ENCODE results near the gene RELCH.
"Not testable (repeated sequence)": the region's sequence is repeated elsewhere in the genome, so short reads cannot be mapped to it uniquely, and the experiment has no call there.

The RELCH gene

GRCh38 chr18:62186774-62187542 lies at the start of gene RELCH, which contains the start of gene PIGN:
TSS of gene RELCH (plus strand) at chr18:62187255. CDS start at chr18:62187506, 251 bp downstream.
TSS of gene PIGN (minus strand) at chr18:62187056. CDS start at chr18:62161353, 25,703 bp downstream.
- peak; percentile 90 for DNase-seq

- no peak for DNase-seq
These were observed 48.4 kb upstream of the RELCH start for GRCh38 chr18:62138461-62139235.

DNA sequence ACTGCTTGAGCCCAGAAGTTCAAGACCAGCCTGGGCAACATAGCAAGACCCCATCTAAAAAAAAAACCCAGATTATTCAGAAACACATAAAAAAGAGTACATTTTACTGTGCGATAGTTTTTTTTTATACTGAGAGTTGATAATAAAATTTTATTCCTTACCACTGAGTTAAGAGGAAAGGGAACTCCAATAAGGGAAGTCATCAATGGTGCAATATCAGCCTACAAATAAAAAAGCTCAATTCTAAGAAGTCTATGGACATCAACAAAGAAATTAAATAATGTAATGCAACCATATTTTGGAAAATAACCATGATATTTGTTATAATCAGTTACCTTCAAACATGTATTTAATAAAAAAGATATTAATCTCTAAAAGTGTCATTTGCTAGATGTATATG lies 46.8 kb upstream of the RELCH start:
- DNase-seq = no peak

DNA sequence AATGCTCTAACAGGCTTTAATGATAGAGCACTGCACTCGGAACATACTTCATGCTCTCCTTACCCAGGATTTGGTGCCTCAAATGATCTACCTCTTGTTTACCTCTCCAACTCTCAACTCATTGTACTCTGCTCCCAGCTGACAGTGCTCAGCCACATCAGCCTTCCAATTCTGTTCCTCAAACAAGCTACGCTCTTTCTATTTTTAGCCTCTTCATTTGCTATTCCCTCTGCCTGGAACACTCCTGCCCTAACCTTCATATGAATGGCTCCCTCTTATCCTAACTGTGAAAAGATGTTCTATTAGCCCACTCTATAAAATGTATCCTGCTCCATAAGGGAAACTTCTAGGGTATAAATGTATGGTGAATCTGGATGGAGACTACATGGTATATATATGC lies 42.7 kb upstream of the RELCH start:
- no peak for DNase-seq

DNA sequence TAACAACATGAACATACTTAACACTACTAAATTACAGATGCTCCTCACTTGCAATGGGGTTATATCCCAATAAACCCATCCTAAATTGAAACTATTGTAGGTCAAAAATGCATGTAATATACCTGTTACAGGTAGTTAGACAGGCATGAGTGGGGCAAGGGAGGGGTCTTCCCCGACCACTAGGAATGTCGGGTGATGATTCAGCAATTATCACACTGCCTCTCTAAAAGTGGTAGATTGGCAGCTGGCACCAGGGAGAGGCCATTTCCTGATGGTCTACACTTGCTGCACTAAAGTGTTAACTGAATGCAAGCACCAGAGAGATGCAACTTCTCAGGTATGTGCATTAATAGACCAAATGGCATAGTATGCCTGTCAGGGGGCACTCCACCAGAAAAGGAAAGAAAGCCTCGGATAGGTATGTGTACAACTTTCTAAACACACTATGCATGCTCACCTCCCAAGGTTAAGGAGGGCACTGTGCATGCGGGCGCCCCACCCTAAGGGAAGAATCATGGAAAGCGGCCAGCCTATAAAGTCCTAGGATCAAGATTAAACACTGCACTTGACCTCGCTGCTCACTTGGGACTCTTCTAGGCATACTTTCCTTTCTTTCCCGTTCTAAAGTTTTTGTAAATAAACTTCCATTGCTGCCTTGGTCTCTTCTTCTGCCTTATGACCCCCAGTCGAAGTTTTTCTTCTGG lies 35.8 kb upstream of the RELCH start:
- no peak for DNase-seq

DNA sequence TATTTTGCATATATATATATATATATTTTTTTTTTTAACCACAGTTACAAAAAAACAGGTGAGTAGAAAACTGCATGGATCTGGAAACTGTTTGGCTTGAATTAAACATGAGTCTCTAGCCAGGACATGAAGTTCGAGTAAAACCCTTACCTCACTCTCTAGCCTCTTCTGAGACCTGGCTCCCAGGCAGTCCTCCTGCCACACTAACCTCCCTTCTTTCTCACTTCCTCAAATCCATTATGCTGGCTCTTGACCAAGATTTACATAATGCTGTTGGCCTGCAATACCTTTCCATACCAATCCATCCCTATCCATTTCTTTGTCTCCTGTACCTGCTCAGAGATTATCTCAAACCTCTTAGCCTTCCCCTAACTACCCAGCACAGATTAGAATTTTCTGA lies 34.2 kb upstream of the RELCH start:
- DNase-seq = no peak

DNA sequence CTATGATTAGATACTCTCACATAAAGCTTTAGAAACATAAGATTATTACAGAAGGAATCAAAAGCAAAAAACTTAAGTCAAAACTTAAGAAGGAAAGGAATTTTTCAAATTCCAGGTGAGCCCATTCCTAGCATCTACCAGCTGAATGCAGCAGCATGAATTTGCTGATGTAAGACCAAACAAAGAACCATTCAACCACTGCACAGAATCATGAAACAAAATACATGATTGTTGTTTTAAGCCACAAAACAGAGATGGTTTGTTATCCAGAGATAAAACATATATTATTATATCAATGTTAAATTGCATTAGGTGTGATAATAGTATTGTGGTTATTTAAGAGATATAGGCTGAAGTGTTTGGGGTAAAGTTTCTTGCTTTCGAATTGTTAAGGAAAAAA lies 29.2 kb upstream of the RELCH start:
- no peak for DNase-seq

DNA sequence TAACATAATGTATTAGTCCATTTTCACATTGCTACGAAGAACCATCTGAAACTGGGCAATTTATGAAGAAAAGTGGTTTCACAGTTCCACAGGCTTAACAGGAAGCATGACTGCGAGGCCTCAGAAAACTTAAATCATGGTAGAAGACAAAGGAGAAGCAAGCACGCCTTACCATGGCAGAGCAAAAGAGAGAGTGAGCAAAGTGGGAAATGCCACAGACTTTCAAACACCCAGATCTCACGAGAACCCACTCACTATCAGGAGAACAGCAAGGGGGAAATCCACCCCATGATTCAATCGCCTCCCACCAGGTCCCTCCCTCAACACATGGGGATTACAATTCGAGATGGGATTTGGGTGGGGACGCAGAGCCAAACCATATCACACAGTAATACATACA lies 22.7 kb upstream of the RELCH start:
- DNase-seq = no peak

DNA sequence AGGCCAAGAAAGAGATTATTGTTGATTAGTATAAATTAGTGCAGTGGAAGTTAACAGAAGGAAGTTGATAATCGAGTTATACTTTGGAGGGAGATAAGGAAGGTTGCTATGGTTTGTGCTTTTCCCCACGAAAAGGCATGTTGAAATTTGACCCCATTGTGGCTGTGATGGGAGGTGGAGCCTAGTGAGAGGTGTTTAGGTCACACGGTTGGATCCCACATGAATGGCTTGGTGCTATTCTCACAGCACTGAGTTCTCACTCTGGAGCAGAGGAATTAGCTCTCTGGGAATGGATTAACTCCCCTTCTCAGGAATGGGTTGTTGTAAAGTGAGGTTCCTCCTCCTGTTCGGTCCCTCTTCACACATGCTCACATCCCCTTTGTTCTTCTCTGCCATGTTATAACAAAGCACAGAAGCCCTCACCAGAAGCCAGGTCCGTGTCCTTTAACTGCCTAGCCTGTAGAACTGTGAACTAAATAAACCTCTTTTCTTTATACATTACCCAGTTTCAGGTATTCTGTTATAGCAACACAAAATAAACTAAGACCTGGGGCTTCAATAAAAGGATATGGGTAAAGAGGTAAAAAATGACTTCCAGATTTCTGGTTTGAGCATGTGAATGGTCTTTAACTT lies 22.1 kb upstream of the RELCH start:
- no peak for DNase-seq

- no peak for DNase-seq
These were observed 21.5 kb upstream of the RELCH start for GRCh38 chr18:62165583-62165982.

GRCh38 chr18:62166524-62166923 lies 20.5 kb upstream of the RELCH start:
- DNase-seq = not testable (repeated sequence)

DNA sequence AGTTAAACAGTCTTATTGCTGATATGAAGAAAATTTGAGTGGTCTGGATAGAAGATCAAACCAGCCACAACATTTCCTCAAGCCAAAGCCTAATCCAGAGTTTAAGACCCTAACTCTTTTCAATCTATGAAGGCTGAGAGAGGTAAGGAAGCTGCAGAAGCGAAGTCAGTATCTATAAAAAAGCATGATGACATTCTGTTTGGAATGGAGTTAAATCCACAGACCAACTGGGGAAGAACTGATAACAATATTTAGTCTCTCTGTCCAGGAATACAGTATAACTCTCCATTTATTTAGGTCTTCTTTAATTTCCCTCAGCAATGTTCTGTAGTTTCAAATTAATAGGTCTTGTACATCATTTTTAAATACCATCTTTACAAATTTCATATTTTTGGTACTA lies 16.2 kb upstream of the RELCH start:
- no peak for DNase-seq

DNA sequence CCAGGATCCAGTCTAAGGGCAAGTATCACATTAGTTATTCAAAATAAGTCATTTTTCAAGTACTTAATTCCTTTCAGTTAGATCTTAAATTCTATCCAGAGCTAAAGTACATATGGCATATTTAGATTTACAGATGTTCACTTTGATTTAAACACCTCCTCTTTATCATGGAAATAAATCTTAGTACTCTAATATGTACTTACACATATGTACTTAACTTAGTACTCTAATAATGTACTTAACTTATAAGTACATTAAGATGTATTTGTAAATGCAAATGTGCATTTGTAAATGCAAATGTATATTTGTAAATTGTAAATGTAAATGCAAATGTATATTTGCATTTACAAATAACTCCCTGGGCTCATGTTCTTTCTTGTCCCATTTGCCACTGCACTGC lies 14.8 kb upstream of the RELCH start:
- no peak for DNase-seq

DNA sequence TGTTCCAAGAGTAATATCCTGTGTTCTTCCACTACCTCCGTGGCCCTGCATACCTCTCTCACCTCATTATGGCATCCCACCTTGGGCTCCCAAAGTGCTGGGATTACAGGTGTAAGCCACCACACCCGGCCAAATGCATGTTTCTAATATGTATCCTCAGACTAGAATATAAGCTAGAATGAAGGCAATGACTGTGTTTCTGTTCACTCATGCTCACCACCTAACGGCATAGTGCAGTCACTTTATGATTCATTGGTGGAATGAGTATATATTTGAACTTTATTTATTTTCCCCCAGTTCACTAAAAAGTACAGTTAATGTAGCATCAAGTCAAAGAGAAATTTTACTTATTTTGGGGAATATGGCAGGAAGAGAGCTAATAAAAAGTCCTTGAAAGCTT lies 11.5 kb upstream of the RELCH start:
- no peak for DNase-seq

DNA sequence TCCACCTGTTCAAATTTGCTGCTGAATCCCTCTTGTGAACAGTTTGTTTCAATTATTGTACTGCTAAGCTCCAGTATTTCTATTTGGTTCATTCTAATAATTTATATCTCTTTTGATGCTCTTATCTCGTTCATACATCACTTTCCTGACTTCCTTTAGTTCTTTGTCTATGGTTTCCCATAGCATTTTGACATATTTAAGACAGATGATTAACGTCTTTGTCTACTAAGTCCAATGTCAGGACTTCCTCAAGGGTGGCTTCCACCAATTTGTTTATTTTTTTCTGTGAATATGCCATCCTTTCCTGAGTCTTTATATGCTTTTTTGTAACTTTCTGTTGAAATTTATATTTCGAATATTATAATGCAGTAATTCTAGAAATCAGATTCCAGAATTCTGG lies 9.8 kb upstream of the RELCH start:
- DNase-seq = no peak

- no peak for DNase-seq
These were observed 7.8 kb upstream of the RELCH start for GRCh38 chr18:62179213-62179612.

GRCh38 chr18:62182220-62182619 lies 4.8 kb upstream of the RELCH start:
- DNase-seq = no peak

- DNase-seq = peak; percentile 32
These were observed 3.4 kb upstream of the RELCH start for GRCh38 chr18:62183578-62184195.

GRCh38 chr18:62186499-62186773 lies 619 bp upstream of the RELCH start:
- no peak for DNase-seq

GRCh38 chr18:62187543-62188510 lies 772 bp downstream of the RELCH start:
- peak; percentile 19 for DNase-seq

GRCh38 chr18:62189208-62189607 lies 2.2 kb downstream of the RELCH start:
- DNase-seq = no peak

GRCh38 chr18:62196079-62196478 lies 9.0 kb downstream of the RELCH start:
- DNase-seq = no peak
